IPS-11a (cell line): ENCODE measurements around the gene KIF1A.
A peak's percentile ranks its signal among the peaks of the same experiment; 100 is the strongest.

Source experiments
- H3K4me3 ChIP-seq: one replicate; pipeline ENCODE4 v1.5.1; 2013; ENCODE audit warnings: low read depth, low read length, control low read depth

Gene KIF1A

DNA sequence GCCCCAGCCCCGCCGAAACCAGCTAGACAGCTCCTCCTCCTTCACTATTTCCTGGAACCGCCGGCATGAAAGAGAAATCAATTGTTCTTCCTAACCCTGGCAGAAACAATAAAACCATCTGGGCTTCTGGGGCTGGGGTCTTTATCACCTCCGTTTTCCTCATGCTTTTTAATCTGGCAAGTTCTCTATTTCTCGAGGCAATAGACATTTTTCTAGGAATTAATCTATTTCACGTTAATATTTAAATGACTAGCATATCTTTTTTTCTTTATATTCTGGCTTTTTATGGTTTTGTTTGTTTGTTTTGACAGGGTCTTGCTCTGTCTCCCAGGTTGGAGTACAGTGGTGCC, 1.4 kb upstream of the KIF1A start:
- peak overlapping the region; percentile 43 for H3K4me3 ChIP-seq

DNA sequence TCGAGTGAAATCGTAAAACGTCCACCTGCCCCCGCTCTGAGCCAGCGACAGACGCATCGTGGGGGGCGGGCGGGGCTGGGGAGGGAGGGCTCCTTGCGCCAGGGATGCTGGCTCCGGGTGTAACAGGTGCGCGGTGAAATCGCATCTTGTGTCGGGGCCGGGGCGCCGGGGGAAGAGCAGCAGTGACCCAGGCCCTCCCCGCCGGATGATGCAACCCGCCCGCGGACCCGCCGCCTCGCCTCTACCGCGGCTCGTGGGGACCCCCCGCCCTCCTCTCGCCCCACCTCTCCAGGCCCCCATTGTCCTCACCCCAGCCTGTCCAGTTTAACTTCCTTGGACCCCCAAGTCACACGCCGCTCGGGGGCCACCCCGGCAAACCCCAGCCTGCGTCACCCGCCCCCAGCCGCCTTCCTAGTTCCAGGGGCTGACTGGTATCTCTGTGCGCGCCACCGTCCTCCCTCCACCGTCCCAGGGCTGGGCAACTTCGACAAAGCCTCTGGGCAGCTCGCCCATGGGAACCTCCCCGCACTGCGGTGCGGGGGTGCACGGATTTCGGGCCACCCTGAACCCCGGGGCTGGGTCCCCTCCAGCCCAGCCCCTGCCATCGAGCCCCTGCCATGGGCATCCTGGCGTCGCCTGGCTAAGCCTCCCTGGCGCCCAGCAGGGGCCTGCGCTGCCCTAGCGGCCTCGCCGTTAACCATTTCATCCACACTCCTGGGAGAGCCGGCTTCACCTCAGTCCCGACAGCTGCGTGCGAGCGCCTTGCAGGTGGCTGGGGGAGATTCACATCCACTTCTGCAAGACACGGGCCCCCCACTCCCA, 799 bp upstream of the KIF1A start:
- H3K4me3 ChIP-seq = peak overlapping the region; percentile 43

DNA sequence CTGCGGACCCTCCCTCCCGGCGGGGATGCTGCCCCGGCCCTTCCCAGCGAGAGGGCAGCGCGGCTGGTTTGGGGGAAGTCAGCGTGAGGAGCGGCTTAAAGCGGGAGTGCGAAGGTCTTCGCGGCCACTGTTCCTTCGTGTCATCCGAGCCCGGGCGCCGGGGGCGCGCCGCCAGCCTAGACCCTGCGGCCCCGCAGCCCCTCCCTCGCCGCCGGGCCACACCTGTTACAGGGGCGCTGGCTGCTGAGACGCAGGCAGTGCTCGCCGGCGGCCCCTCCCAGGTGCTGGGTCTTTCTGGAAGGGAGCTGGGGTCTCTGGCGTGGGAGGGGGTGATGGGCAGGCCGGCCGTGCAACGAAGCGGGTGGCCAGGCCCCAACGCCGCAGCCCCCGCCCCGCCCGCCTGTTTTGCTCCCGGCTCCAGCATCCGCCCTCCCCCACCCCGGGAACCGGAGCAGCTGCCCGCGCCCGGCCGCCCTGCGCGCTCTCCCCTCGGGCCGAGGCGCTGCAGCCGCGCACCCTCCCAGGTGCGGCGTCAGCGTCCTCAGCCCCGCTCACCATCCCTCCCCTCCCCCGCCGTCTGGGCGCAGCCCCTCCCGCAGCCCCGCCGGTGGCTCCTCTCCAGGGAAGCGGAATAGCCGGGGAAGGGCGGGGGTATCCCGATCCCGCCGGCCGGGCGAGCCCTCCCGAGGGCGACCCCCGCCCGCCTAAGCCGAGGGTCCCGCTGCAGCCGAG, 727 bp downstream of the KIF1A start:
- peak overlapping the region; percentile 84 for H3K4me3 ChIP-seq

DNA sequence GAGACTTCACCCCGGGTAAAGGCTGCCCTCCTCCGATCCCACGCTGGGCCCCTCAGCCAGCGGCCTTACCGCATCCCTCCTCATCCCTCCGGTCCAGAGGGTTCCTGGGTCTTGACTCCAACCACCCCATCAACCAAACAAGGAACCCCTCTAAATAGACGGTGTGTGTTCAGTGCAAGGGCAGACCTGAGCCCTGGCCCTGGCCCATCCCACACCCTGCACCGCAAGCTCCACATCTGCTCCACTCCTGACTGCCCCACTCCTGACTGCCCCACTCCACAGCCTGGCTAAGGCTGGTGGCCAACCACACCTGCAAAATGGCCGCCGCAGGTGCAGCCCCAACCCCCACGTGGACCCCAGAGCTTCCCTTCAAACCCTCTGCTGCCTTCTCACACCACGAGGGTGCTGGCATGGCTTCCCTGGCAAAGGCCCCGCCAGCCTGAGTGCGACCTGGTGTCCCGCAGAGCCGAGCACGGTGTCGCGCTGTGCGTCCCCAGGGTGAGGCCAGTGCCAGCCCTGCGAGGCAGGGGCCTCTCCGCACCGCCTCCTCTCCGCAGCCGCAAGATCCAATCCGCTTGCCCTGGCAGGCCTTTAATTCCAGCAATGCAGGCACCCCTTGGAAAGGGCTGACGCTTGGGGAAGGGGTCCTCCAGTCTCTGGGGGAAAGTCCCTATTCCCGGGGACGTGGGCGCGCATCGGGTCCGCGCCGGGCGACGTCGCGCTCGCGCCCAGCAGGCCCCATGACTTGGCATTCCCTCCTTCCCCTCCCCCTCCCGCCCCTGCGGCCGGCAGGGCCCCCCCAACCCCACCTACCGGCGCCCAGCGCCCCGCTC, 1.5 kb downstream of the KIF1A start:
- H3K4me3 ChIP-seq = peak overlapping the region; percentile 84

DNA sequence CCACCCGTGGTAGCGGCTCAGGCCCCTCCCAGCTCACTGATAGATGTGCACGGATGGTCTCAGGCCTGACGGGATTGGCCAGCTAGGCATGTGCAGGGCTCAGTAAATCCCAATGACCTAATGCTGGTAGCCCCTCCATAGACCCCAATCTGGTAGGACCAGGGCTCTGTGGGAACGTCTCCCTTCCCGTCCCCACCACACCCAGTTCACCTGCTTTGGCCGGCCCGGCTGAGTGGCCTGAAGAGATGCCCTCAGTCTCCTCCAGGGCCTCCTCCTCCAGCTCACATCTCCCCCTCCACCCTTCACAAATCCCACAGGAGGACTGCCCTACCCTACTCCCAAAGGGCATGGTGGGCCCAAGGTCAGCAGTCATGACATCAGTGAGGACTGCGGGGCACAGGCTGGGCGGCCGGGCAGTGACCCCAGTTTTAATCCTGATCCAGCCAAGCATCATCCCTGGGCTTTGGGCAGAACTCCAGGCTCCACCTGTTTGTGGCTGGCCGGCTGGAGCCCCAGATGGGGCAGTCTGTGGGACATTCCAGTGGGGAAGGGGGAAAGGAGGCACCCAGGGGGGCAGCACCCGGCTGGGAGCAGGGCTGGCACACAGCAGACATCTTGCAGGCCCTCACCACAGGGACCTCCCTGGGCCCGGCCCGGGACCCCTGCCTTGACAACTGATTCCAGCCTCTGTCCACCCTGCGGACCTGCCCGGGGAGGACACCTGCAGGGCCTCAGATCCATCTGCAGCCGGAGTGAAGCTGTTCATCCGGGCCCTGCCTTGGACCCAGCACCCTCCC, 2.3 kb downstream of the KIF1A start:
- peak overlapping the region; percentile 84 for H3K4me3 ChIP-seq

DNA sequence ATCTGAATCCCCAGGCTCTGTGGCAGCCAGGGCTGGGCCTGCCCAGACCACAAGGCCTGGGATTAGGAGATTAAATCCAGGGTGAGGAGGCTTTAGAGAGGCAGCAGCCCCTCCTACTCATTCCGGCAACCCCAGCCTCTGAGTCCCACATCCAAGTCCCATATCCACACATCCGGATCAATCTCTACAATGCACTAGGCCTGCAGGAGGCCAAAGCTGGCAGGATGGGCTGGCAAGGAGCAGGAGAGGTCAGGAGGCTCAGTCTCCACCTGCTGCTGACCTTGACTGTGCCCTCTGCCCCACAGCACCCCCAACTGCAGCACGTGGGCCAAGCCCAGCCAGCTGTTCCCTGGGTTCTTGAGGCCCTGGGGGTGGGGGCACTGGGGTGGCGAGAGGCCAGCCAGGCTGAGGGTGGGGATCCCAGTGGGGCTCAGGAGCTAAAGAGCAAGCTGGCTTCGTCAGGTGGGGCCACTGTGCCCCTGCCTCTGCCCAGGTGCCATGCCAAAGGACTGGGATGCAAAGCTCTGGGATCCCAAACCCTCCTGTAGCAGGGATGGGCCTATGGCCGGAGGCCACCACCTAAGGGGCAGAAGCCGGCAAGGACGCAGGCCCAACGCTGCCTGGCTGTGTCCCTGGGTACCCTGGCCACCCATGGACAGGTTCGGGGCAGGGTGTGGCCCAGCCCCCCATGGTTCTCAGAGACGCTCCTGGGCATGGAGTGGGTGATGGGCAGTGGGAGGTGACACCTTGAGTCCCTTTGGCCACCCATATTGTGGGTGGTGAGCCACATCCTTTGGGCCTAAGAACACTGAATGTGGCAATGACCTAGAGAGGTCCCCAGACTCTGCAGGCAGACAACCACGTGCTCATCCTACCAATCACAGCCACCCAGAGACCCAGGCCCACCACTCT, 3.2 kb downstream of the KIF1A start:
- no peak overlapping the region for H3K4me3 ChIP-seq

DNA sequence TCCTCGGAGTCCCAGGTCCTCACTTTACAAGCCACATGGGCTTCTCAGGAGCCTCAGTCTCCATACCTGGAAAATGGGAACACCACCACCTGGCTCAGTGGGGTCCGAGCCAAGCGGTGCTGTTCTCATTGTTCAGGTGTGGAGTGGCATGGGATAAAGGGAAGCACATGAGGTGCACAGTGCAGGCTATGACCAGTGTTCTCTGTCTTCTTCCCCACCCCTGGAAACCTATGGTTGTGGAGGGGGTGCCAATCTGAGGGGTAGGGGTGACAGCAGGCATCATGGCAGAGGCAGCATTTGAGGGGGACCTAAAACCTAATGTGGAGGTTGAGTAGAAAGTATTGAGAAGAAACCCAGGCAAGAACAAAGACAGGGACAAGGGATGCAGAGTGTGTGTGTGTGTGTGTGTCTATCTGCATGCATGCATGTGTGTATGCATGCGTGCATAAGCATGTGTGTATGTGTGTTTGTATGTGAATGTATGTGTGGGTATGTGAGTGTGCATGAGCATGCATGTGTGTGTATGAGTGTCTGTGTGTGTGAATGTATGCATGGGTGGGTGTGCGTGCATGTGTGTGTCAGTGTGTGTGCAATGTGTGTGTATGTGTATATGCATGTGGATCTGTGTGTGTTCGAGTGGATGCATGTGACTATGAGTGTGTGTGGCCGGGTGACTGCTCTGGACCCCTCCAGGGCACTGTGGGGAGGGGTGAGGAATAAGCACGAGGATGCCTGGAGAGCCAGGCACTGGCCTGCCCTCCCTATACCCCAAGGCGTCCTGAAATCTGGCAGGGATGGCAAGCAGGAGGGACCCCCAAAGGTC, 4.0 kb downstream of the KIF1A start:
- H3K4me3 ChIP-seq = no peak overlapping the region

DNA sequence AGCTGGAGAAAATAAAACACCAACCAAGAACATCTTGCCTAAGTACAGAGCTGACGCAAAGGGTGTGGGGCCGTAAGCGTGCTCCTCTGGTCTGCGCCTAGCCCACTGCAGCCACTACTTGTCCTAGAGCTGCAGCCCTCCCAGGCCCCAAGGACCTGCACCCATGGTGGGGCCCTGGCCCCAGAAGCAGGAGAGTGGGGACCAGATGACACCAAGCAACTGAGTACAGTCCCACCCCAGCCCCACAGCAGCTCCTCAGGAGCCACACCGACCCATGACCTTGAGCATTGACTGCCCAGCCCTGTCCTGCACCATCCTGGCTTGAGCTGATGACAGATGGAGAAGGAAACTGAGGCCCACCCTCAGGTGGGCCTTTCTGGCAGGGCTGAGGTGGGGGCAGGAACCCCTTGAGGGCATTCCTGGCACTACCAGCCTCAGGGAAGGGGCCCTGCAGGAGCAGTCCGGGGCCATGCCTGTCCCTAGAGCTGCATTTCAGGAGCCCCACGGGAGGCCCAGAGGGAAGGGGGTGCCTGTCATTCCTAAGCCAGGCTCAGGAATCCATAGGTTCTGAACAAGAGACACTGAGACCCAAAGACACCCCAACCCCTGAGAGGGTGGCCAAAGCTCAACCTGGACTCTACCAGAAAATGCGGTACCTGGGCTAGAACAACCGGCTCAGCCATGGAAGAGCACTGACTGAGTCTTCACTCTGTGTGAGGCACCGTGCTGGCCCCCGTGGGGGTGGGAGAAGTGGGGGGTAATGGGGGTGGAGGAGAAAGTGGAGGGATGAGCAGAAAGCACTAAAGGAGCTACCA, 4.9 kb downstream of the KIF1A start:
- no peak overlapping the region for H3K4me3 ChIP-seq

DNA sequence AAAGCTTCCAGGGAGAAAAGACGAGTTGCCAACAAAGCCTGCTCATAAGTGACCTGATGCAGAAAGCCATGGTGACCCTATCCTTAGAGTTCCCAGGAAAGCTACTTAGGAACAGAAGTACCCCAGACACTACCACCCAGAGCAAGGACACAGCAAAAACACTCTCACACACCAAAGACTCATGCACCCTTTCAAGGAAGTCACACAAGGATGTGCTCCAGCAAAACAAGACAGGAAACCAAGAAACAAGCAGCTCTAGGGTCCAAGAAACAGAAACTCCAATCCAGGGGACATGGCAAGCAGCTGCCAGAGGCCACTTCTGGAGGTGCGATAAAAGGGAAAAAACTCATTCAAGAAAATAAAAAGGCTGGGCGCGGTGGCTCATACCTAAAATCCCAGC, 5.7 kb downstream of the KIF1A start:
- no peak overlapping the region for H3K4me3 ChIP-seq

DNA sequence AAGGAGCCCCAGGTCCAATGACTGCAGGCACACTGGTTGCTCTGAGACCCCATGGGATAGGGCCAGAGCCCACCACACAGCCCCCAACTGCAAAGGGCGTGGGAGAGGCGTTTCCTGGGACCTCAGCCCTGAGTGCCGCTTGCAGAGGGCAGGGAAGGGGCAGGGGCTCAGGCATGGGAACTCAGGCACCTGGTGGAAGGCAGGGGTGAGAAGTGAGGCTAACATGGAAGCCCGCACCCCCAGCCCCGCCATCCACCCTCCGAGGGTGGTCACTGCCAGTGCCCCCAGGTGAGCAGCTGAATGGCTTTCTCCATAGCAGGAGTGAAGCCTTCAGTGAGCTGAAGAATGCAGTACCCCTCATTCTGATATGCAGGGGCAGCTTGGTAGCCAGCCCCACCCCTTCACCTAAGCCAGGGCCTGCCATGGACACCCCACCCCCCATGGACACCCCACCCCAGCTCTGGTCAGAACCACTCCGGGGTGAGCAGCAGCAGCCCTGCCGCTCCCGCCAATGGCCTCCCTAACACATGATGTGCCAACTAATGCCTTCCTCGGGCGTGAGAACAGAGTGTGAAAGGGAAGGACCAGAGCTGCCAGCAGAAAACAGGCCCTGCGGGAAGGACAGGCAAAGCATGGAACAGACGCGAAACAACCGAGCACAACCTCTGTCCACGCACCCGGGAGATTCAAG, 6.6 kb downstream of the KIF1A start:
- H3K4me3 ChIP-seq = no peak overlapping the region

DNA sequence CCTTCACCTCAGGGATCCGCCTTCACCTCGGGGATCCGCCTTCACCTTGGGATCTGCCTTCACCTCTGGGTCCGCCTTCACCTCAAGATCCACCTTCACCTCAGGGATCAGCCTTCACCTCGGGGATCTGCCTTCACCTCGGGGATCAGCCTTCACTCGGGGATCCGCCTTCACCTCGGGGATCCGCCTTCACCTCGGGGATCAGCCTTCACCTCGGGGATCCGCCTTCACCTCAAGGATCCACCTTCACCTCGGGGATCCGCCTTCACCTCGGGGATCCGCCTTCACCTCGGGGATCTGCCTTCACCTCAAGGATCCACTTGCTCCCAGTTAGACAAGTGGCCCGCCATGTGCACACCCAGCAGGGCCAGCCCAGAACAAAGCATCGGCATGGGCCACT, 7.3 kb downstream of the KIF1A start:
- no peak overlapping the region for H3K4me3 ChIP-seq

DNA sequence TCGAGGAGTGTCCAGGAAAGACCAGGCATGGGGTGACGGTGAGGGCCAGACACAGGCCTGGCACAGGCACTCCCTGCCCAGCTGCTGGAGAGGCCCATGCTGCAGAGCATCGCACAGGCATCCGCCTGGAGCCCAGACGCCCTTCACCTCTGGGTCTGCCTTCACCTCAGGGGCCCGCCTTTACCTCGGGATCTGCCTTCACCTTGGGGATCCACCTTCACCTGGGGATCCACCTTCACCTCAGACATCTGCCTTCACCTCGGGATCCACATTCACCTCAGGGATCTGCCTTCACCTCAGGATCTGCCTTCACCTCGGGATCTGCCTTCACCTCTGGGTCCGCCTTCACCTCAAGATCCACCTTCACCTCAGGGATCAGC, 7.7 kb downstream of the KIF1A start:
- no peak overlapping the region for H3K4me3 ChIP-seq

DNA sequence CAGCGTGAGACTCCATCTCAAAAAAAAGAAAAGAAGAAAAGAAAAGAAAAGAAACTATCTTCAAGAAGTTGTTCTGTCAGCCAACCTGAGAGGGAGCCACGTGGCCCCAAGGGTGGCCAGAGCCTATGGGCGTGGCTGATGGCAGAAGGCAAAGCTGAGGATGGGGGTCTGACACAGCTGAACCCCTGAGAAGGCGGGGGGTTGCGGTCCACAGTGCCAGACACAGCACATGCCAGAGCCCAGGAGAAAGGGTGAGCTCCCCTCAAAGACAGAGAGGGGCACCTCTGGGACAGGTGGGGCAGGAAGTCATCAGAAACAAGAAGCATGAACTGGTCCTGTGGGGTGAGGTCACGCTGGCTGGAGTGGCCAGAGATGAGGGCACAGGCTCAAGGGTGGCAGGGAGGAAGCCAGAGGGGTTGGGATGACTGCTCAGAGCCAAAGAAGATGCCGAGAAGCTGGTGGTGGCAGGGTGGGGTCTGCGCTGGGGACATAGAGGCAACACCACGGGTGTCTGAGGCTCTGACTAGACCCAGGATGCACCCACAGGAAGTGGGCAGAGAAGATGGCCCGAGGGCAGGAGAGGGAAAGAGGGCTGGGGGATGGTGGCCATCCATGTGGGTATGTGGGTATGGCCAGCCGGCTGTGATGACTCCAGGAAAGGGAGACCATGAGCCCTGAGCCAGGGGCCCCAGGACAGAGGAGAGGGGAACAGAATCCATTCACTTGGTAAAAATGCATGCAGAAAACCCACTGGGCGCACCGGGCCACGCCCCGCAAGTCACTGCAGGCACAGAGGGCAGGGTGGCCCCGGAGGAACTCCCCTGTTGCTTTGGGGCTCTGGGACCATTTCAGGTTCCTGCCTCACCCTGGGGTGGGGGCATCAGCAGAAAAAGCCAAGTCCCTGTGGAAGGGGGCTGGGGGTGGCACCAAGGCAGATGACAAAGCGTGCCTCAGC, 8.4 kb downstream of the KIF1A start:
- no peak overlapping the region for H3K4me3 ChIP-seq

DNA sequence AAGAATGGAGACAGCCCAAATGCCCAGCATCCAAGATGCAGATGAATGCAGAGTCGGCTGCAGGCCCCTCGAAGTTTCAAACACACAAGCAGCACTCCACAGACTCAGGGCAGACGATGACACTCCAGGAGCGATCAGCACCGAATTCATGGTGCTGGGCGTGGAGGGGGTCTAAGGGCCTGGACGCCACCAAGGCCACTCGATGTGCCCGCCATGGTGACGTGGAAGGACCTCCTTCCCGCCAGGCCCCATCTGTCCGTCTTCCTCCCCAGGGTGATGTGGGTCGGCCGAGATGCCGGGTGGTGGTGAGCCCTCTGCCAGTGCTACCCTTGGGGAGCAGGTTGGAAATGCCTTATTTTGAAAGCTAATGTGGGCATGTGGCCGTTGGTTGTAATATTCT, 9.4 kb downstream of the KIF1A start:
- no peak overlapping the region for H3K4me3 ChIP-seq

DNA sequence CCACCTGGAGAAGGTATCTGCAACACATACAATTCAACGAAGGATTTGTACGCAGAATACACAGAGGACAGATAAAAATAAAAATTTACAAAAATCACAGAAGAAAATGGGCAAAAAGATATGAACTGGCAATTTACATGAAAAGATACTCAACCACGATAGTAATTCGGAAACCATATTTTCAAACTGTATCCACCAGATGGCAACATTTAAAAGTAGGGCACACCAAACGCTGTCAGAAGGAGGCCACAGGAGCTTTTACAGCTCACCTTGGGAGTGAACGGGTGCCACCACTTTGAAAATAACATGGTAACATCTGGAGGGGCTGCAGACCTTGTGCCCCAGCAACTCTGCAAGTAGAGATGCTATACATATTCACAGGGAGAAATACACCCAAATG, 9.8 kb downstream of the KIF1A start:
- no peak overlapping the region for H3K4me3 ChIP-seq

DNA sequence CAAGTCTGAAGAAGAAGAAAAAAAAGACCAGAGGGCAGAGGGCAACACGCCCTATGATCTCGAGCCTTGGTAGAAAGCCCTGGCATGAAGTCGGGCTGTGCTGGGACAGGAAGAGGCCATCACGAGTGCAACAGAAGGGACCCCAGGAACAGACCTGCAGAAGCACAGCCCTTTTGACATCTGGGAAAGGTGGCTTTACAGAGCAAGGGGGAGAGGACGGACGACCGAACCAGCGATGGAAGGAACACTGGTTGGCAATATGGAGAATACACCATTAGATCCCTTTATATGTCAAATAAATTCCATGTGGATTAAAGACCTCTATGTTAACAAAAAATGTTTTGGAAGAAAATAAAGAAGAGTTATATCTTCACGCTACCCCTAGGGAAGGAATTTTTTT, 10.7 kb downstream of the KIF1A start:
- no peak overlapping the region for H3K4me3 ChIP-seq
